ENCODE results near the gene TATDN2.

The TATDN2 gene

GRCh38 chr3:10279384-10280176 lies 31.3 kb downstream of the TATDN2 start:
- no peak for DNase-seq (ENCODE audit: insufficient read length, low spot score)
- no peak for FAIRE-seq
- TF ChIP-seq, protein P1, sequence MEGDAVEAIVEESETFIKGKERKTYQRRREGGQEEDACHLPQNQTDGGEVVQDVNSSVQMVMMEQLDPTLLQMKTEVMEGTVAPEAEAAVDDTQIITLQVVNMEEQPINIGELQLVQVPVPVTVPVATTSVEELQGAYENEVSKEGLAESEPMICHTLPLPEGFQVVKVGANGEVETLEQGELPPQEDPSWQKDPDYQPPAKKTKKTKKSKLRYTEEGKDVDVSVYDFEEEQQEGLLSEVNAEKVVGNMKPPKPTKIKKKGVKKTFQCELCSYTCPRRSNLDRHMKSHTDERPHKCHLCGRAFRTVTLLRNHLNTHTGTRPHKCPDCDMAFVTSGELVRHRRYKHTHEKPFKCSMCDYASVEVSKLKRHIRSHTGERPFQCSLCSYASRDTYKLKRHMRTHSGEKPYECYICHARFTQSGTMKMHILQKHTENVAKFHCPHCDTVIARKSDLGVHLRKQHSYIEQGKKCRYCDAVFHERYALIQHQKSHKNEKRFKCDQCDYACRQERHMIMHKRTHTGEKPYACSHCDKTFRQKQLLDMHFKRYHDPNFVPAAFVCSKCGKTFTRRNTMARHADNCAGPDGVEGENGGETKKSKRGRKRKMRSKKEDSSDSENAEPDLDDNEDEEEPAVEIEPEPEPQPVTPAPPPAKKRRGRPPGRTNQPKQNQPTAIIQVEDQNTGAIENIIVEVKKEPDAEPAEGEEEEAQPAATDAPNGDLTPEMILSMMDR (IDR thresholded peaks at IDR 0.05; ENCODE audit: insufficient read depth, missing control alignments), result no peak

DNA sequence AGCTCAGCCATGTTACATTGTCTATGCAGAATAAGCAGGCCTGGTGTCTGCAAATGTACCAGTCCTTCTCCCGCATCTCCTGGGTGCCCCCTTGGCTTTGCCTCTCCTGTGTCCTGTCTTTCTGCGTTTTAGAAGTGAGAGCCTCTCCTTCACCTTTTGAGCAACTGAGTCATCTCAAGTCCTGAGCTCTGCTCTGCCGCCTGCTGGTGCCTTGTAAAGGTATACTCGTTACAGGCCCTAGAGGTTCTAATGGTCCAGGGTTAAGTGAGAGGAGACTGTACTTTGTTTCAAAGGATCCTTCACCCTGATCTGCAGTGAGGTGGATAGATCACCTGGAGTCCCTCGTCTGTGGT lies 31.9 kb downstream of the TATDN2 start:
- FAIRE-seq (no peak), DNase-seq (ENCODE audit: insufficient read length, low spot score) (no peak)
- TF ChIP-seq, protein P1 (IDR thresholded peaks at IDR 0.05; ENCODE audit: insufficient read depth, missing control alignments), result no peak

DNA sequence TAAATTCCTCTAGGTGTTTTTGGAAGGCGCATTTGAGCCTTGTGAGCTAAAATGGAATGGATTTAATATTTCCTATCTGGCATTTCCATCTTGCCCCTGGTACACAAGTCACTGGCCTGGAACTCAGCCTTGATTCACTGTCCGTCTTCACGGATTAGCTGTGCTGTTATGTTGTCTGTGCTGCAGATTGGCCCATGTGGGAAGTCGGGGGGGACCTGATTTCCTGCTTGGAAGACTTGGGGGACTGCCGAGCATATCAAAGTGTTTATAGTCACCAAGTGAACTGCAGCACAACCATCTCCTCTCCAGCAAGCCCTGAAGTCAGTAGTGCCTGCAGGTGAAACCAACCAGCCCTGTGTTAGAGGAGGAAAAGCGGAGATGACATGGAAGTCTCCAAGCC lies 32.3 kb downstream of the TATDN2 start:
- TF ChIP-seq, protein P1 (IDR thresholded peaks at IDR 0.05; ENCODE audit: insufficient read depth, missing control alignments), result no peak
- DNase-seq (ENCODE audit: insufficient read length, low spot score), result no peak
- FAIRE-seq, result no peak

DNA sequence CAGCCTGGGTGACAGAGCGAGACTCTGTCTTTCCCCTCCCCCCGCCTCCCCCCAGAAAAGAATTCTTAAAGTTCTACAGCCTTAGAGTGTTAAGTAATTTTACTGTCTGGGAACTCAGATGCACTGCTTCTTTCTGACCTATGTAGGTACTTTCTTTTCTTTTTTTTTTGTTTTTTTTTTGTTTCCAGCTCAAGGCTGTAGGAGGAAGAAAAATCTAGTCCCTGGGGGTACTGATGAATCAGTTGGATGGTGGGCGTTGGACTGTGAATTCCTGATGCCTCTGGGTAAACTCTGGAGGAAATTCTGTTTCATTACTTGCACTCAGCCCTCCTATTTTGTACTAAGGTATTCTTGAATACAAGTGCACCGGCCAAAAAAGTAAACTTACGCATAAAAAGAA lies 33.7 kb downstream of the TATDN2 start:
- no peak for DNase-seq (ENCODE audit: insufficient read length, low spot score)
- TF ChIP-seq, protein P1 (IDR thresholded peaks at IDR 0.05; ENCODE audit: insufficient read depth, missing control alignments), result no peak
- no peak for FAIRE-seq

DNA sequence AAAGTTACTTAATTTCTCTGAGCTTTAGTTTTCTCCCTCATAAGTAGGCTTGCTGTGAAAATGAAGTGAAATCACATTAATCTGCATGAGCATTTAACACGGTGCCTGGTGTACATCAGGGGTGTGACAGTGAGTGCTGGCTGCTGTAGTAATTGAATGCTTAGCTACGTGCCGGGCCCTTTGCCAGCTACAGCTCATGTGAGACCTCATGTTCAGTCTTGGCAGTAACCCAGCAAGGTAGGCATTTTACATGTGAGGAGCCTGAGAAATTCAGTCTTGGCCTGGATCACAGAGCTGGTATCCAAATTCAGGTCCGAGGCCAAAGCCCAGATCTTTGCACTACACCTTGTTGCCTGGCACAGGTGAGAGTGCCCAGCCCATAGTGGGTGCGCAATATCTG lies 35.4 kb downstream of the TATDN2 start:
- DNase-seq (ENCODE audit: insufficient read length, low spot score), result no peak
- FAIRE-seq, result no peak
- TF ChIP-seq, protein P1 (IDR thresholded peaks at IDR 0.05; ENCODE audit: insufficient read depth, missing control alignments), result no peak

DNA sequence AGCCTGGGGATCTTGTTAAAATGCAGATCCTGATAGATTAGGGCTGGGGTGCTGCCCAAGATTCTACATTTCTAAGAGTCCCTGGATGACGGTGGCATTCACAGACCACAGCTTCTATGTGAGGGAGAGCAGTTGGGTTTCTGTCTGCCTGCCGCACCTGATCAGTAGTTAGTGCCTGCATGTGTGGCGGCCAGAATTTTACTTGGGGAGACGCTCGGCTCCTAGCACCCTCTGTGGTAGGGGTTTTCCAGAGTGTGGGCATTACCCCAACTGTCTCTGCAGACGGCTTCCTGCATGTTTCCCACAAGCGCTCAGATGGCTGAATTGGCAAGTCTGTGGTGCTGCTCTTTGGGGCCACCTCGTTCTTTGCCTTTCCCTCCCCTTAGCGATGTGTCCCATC lies 36.2 kb downstream of the TATDN2 start:
- DNase-seq (ENCODE audit: insufficient read length, low spot score) (no peak), FAIRE-seq (no peak)
- TF ChIP-seq, protein P1 (IDR thresholded peaks at IDR 0.05; ENCODE audit: insufficient read depth, missing control alignments), result no peak

All from D721Med (cell line).